Fibroblast of lung (primary cell): ENCODE results near the gene AKAP10. TPM values are rescaled to one million over a fixed set of nuclear protein-coding genes. Genes with fewer than 3 reads are reported as not detected.
A peak's percentile ranks its signal among the peaks of the same experiment; 100 is the strongest.

Source experiments
- DNase-seq, 2 donors: peaks; one replicate each; pipeline versions ENCODE4 v3.0.0 to v3.0.0-alpha.2; 2010; ENCODE audit warnings: low read depth in 2 of 2
- H2AFZ ChIP-seq: 2 replicates; pipeline ENCODE4 v1.5.1; 2012; ENCODE audit warnings: low read length, control low read depth, inconsistent platforms
- H3K27ac ChIP-seq: 2 replicates; pipeline ENCODE4 v1.5.1; 2011; ENCODE audit warnings: low read length, control low read depth; ENCODE audit not compliant: insufficient read depth
- H3K27me3 ChIP-seq: 2 replicates; pipeline ENCODE4 v1.5.1; 2011; ENCODE audit warnings: mild to moderate bottlenecking, low read length; ENCODE audit not compliant: control insufficient read depth, insufficient read depth
- H3K36me3 ChIP-seq: 2 replicates; pipeline ENCODE4 v1.5.1; 2011; ENCODE audit warnings: low read length; ENCODE audit not compliant: control insufficient read depth, insufficient read depth
- H3K4me1 ChIP-seq: 2 replicates; pipeline ENCODE4 v1.5.1; 2011; ENCODE audit warnings: low read length; ENCODE audit not compliant: control insufficient read depth, insufficient read depth; ENCODE audit errors: extremely low read depth
- H3K4me2 ChIP-seq: 2 replicates; pipeline ENCODE4 v1.5.1; 2011; ENCODE audit warnings: low read length, control low read depth; ENCODE audit not compliant: insufficient read depth; ENCODE audit errors: extremely low read depth
- H3K4me3 ChIP-seq, 4 experiments: fragments of 200-600 bp in 1 of 4; sonication (generic) in 1 of 4; replicated peaks in 1 of 4; 2 replicates each; pipeline ENCODE4 v1.5.1; 2011 to 2016; ENCODE audit warnings: low read length in 4 of 4, low read depth in 3 of 4, mild to moderate bottlenecking in 3 of 4, control low read depth in 2 of 4, inconsistent platforms in 1 of 4, mixed read lengths in 1 of 4; ENCODE audit not compliant: insufficient read depth in 1 of 4; ENCODE audit errors: control extremely low read depth in 1 of 4
- H3K79me2 ChIP-seq: 2 replicates; pipeline ENCODE4 v1.5.1; 2012; ENCODE audit warnings: mild to moderate bottlenecking, low read length, inconsistent platforms; ENCODE audit not compliant: control insufficient read depth, insufficient read depth
- H3K9ac ChIP-seq: 2 replicates; pipeline ENCODE4 v1.5.1; 2011; ENCODE audit warnings: mild to moderate bottlenecking, low read length, control low read depth; ENCODE audit not compliant: insufficient read depth
- H3K9me3 ChIP-seq: 2 replicates; pipeline ENCODE4 v1.5.1; 2012; ENCODE audit warnings: low read depth, low read length; ENCODE audit not compliant: control insufficient read depth, insufficient read depth
- H4K20me1 ChIP-seq: 2 replicates; pipeline ENCODE4 v1.5.1; 2011; ENCODE audit warnings: low read length; ENCODE audit not compliant: control insufficient read depth, insufficient read depth; ENCODE audit errors: extremely low read depth
- EZH2 ChIP-seq: IDR thresholded peaks from 2 replicates; pipeline ENCODE4 v1.5.1; 2012; ENCODE audit warnings: low read length, control low read depth, mild to moderate bottlenecking; ENCODE audit errors: missing control alignments
- polyA plus RNA-seq, 2 donors: library from polyadenylated mRNA; depleted of rRNA in 1 of 2; stranded (reverse) in 1 of 2; unstranded in 1 of 2; fragments of >200 nt; gene quantifications; 2 replicates each; pipeline ENCODE4 v1.2.1, GENCODE V29; 2011 to 2012; ENCODE audit warnings: missing spikeins in 1 of 2
- total RNA-seq: library from RNA; depleted of rRNA; stranded (reverse); fragments of >200 nt; gene quantifications from 2 replicates; pipeline ENCODE4 v1.2.1, GENCODE V29; 2014
- TF ChIP-seq, protein P1 (sequence below), 2 donors: IDR thresholded peaks in 1 of 2; conservative IDR thresholded peaks in 1 of 2; 1 replicate in 1 of 2; 2 replicates in 1 of 2; pipeline ENCODE4 v1.5.1; 2011 to 2012; ENCODE audit warnings: low read length in 2 of 2, control low read depth in 1 of 2, inconsistent platforms in 1 of 2, low read depth in 1 of 2, mild to moderate bottlenecking in 1 of 2

Gene AKAP10
- total and polyA plus RNA-seq, 2 donors (not counting 1 experiment from before 2014, with no cell fraction given), result 19.0 to 29.2 TPM

DNA sequence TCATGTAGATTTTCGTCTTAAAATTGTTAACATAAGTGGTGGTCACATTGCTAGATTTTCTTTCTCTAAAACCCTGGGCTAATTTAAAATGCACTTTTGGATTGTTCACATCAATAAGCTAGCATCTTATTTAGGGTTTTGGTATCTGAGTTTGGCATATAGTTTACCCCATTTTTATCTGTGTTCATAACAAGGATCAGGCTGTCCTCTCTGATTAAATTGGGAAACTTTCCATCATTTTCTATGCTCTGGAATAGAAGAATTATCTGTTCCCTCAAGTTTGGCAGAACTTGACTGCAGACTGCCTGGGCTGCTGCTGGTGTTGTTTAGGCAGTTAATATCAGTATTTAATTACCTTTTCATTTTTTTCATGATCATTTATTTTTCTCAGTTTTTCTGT, 33.3 kb upstream of the AKAP10 start:
- peaks cover 9% of the 10 kb centered on the region for H3K27me3 ChIP-seq
- TF ChIP-seq EZH2, result no peak
- TF ChIP-seq, protein P1, sequence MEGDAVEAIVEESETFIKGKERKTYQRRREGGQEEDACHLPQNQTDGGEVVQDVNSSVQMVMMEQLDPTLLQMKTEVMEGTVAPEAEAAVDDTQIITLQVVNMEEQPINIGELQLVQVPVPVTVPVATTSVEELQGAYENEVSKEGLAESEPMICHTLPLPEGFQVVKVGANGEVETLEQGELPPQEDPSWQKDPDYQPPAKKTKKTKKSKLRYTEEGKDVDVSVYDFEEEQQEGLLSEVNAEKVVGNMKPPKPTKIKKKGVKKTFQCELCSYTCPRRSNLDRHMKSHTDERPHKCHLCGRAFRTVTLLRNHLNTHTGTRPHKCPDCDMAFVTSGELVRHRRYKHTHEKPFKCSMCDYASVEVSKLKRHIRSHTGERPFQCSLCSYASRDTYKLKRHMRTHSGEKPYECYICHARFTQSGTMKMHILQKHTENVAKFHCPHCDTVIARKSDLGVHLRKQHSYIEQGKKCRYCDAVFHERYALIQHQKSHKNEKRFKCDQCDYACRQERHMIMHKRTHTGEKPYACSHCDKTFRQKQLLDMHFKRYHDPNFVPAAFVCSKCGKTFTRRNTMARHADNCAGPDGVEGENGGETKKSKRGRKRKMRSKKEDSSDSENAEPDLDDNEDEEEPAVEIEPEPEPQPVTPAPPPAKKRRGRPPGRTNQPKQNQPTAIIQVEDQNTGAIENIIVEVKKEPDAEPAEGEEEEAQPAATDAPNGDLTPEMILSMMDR (conservative IDR thresholded peaks at IDR 0.05 in 1 of 2, IDR thresholded peaks at IDR 0.05 in 1 of 2; ENCODE audit: low read depth in 1 of 2, low read length in 2 of 2), result no peak
- H3K79me2 ChIP-seq, result no peaks in the 10 kb centered on the region

DNA sequence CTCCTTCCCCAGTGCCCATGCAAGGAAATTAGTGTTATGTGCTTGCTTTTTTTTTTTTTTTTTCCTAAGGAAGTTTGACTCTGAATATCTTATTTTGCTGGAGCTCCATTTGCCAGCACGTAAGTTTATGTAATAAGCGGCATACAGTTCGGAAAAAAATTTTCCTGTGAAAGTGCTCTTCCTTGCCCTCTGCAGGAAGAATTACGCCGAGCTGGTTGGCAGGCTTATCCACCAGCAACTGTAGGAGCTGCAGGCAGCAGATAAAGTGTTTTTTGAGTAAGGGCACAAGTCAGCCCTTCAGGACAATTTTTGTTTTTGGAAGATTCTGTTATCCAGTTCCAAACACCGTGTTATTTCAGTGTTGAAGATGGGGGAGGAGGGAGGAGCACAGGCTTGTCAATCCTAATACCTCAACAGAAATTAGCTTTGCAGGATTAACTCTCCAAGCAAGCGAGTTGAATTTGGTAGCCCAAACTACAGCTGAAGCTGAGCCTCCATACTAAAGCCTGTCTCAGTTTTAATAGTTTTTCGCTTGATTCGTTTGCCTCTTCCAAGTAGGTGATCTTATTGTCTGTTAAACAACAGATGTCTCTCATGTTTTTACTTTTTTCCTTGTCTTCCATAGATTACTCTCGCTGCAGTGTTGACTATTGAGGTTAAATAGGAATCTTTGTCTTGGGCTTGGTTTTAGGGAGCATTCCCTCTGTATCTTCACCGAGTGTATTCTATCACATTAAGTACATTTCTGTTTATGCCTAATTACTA, 32.7 kb upstream of the AKAP10 start:
- no peak overlapping the region for H3K9ac ChIP-seq
- TF ChIP-seq EZH2, result no peak
- TF ChIP-seq, protein P1 (conservative IDR thresholded peaks at IDR 0.05 in 1 of 2, IDR thresholded peaks at IDR 0.05 in 1 of 2; ENCODE audit: low read depth in 1 of 2, low read length in 2 of 2), result peak; percentile 54 to 69
- H4K20me1 ChIP-seq, result no peaks in the 10 kb centered on the region
- peaks cover 9% of the 10 kb centered on the region for H3K27me3 ChIP-seq
- H3K27ac ChIP-seq, result no peak overlapping the region
- peak overlapping the region in 2 of 4 experiments; percentile 8 to 74 for H3K4me3 ChIP-seq
- H2AFZ ChIP-seq, result no peak overlapping the region
- peak; percentile 55 to 75 for DNase-seq
- peak overlapping the region; percentile 90 for H3K4me2 ChIP-seq
- no peaks in the 10 kb centered on the region for H3K9me3 ChIP-seq
- H3K36me3 ChIP-seq, result no peaks in the 10 kb centered on the region
- no peaks in the 10 kb centered on the region for H3K79me2 ChIP-seq
- H3K4me1 ChIP-seq, result peaks cover 3% of the 10 kb centered on the region

More for the DNA sequence above, 33.3 kb upstream of the AKAP10 start:
- Histone ChIP-seq H3K9me3 (no peaks in the 10 kb centered on the region), H3K27ac (no peak overlapping the region), H3K4me1 (peaks cover 3% of the 10 kb centered on the region), H3K36me3 (no peaks in the 10 kb centered on the region), H3K9ac (no peak overlapping the region), H2AFZ (no peak overlapping the region), H4K20me1 (no peaks in the 10 kb centered on the region), H3K4me2 (no peak overlapping the region), H3K4me3 (no peak overlapping the region)
- DNase-seq, result no peak

DNA sequence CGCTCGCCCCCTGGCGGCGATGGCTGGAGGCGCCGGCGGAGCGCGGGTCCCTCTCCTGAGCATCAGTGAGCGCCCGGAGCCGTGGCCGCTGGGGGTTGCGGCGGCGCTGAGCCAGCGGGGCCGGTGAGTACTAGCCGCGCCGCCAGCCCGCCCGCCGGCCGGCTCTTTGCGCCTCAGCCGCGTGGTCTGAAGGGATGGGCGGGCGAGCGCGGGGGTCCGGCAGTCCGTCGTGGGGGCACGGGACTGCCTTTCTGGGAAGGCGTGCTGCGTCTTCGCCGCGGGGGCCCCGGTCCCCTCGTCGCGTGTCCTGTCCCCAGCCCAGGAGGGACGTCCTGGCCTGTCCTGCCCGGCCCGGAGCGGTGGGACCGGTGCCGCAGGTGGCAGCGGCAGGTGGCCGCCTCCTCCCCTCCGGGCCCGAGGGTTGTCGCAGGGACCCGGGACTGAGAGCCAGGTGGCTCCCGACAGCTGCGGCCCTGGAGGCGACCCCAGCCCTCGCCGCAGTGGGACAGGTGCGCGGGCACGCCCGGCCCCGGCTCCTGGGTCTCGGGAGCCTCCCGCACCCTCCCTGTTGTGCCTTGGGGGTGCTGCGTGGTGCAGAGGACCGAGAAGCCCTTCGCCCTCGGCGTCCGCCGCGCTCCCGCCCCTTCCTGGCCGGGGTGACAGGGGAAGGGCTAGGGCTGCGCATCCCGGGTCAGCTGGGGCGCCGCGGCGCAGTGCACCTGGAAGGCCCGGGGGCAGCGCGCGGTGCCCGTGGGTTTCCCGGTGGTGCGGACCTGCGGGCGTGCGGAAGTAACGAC, 31.9 kb upstream of the AKAP10 start, which contains the start of gene SPECC1:
Gene SPECC1 (plus strand): TSS at position 58 of the 797 bp plus-strand sequence. CDS start 87,293 bp downstream, outside the sequence.
- TF ChIP-seq EZH2, result peak; percentile 64
- TF ChIP-seq, protein P1 (conservative IDR thresholded peaks at IDR 0.05 in 1 of 2, IDR thresholded peaks at IDR 0.05 in 1 of 2; ENCODE audit: low read depth in 1 of 2, low read length in 2 of 2), result peak in 1 of 2 donors; percentile 48
- Histone ChIP-seq H3K4me2 (peak within 1 kb of the TSS; percentile 99), H3K4me3 (peak within 1 kb of the TSS; percentile 43 to 77 (median 71)), H3K79me2 (no peaks in the 10 kb centered on the region), H3K9ac (peak within 1 kb of the TSS; percentile 32), H3K9me3 (no peaks in the 10 kb centered on the region), H3K27ac (no peak within 1 kb of the TSS), H3K27me3 (peaks cover 9% of the 10 kb centered on the region), H3K36me3 (no peaks in the 10 kb centered on the region), H2AFZ (peak within 1 kb of the TSS; percentile 94), H3K4me1 (peaks cover 3% of the 10 kb centered on the region), H4K20me1 (no peaks in the 10 kb centered on the region)
- peak; percentile 41 to 48 for DNase-seq
